Measurements from ENCODE around the gene DNM1.

Gene DNM1

DNA sequence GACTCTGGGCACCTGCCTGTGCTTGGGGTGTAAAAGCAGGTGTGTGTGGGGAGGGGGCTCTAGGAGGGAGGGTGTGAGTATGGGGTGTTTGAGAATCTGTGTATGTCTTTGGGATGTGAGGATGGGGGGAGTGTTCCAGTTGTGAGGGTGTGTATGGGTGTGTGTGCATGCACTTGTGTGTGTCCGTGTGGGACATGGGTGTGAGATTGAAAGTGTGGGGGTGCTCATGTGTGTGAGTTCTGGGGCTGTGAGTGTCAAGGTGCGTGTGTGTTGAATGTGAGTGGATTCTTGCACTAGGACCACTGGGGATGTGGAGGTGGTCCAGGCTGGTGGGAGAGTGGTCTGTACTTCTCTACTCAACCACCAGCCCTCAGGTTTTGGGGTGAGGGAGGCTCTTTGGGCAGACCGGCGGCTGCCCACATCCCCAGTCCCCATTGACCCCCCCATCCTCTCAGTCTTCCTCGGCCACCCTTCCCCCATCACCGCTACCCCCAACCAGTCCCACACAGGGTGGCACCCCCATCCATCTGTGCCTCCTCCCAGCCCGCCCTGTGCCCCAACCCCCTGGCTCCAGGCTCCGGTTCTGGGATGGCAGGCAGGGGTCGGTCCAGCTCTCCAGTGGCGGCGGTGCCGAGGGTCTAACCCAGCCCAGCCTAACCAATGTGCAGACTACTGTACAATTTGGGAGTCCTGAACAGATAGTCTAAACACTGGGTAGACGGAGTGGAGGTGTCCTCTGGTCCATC is 41.1 kb downstream of the DNM1 start:
- POLR2A ChIA-PET: no interaction called here
- CTCF ChIA-PET: no interaction called here

DNA sequence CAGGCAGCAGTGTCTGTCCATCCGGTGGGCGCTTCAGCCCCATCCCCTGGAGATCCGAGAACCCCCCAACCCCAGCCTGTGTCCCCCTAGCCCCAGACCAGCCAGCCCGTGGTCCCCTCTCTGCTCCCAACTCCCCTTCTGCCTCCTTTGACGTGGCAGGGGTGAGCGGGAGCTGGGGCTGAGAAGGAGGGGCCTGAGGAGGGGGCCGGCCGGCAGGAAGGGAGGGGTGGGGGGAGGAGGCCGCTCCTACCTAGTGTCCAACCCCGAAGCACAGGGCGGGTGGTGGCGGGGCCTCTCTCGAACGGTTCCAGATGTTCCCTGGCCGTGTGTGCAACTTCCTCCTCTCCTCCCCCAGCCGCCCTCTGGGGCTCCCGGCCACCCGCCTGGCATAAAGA is 41.7 kb downstream of the DNM1 start:
- ChIA-PET CTCF (no interaction called here), POLR2A (no interaction called here)
- TF ChIP-seq, protein P1, sequence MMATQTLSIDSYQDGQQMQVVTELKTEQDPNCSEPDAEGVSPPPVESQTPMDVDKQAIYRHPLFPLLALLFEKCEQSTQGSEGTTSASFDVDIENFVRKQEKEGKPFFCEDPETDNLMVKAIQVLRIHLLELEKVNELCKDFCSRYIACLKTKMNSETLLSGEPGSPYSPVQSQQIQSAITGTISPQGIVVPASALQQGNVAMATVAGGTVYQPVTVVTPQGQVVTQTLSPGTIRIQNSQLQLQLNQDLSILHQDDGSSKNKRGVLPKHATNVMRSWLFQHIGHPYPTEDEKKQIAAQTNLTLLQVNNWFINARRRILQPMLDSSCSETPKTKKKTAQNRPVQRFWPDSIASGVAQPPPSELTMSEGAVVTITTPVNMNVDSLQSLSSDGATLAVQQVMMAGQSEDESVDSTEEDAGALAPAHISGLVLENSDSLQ (IDR thresholded peaks at IDR 0.05): no peak
- no peak for TF ChIP-seq FOXM1 (IDR thresholded peaks at IDR 0.05; ENCODE audit: borderline replicate concordance)
- no peak for DNase-seq (ENCODE audit: extremely low spot score)

More for the DNA sequence above, 41.1 kb downstream of the DNM1 start:
- TF ChIP-seq CTBP1 (IDR thresholded peaks at IDR 0.05; ENCODE audit: borderline replicate concordance): no peak
- no peak for TF ChIP-seq L3MBTL2 (conservative IDR thresholded peaks at IDR 0.05)
- TF ChIP-seq, protein P1 (IDR thresholded peaks at IDR 0.05): no peak
- no peak for TF ChIP-seq ELF4 (IDR thresholded peaks at IDR 0.05)
- no peak for TF ChIP-seq ARNT (IDR thresholded peaks at IDR 0.05)
- TF ChIP-seq FOXM1 (IDR thresholded peaks at IDR 0.05; ENCODE audit: borderline replicate concordance): no peak
- TF ChIP-seq SP1 (IDR thresholded peaks at IDR 0.05): no peak
- TF ChIP-seq SUZ12 (IDR thresholded peaks at IDR 0.05): no peak
- TF ChIP-seq TARDBP (IDR thresholded peaks at IDR 0.05): no peak
- no peak for DNase-seq (ENCODE audit: extremely low spot score)

DNA sequence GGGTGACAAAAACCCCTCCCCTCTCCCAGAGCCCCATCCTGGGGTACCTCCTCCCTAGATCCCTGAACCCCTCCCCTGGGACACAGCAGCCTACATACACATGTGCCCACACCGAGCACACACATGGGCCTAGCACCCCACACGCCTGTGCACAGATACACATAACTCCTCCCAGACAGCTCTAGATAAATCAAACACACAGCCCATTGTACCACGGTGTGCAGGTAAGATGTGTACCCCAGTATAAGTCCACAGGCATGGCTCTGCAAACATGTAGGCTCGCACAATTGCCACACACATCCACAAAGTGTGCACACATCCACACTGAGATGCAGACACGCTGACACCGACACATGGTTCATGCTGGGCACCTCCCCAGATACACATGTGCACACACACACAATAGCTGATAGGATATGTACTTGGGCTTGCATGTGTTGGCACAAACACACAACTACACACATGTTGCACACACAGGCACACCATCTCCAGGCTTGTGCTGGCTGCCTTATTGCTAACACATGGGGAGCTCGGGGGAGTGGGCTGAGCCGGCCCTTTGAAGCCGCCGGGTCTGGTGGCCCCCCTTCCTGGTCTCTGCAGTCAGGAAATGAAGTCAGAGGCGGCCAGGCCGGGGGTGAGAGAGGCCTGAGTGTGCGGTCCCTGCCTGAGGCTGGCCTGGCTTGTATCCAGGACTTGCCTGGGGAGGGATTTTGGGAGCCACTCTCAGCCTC is 42.4 kb downstream of the DNM1 start:
- no peak for DNase-seq (ENCODE audit: extremely low spot score)
- POLR2A ChIA-PET: interaction anchor here (0.9 kb wide), 1 partner anchor 30 kb away, joined by 3 read pairs; the partner anchor contains the start of genes GOLGA2 and SWI5
- CTCF ChIA-PET: no interaction called here
- TF ChIP-seq FOXA1 (IDR thresholded peaks at IDR 0.05) (no peak), BHLHE40 (IDR thresholded peaks at IDR 0.05; ENCODE audit: borderline replicate concordance) (no peak), HDGF (IDR thresholded peaks at IDR 0.05; ENCODE audit: borderline replicate concordance) (no peak), TARDBP (IDR thresholded peaks at IDR 0.05) (no peak), SUZ12 (IDR thresholded peaks at IDR 0.05) (no peak), L3MBTL2 (conservative IDR thresholded peaks at IDR 0.05) (no peak), NFRKB (IDR thresholded peaks at IDR 0.05) (no peak), CTBP1 (IDR thresholded peaks at IDR 0.05; ENCODE audit: borderline replicate concordance) (no peak), FOXK2 (IDR thresholded peaks at IDR 0.05) (no peak), ELF4 (IDR thresholded peaks at IDR 0.05) (no peak), LEF1 (IDR thresholded peaks at IDR 0.05; ENCODE audit: borderline replicate concordance) (no peak), SP1 (IDR thresholded peaks at IDR 0.05) (no peak), ARNT (IDR thresholded peaks at IDR 0.05) (no peak), ZNF384 (IDR thresholded peaks at IDR 0.05) (no peak)
- TF ChIP-seq, protein P1 (IDR thresholded peaks at IDR 0.05): no peak

DNA sequence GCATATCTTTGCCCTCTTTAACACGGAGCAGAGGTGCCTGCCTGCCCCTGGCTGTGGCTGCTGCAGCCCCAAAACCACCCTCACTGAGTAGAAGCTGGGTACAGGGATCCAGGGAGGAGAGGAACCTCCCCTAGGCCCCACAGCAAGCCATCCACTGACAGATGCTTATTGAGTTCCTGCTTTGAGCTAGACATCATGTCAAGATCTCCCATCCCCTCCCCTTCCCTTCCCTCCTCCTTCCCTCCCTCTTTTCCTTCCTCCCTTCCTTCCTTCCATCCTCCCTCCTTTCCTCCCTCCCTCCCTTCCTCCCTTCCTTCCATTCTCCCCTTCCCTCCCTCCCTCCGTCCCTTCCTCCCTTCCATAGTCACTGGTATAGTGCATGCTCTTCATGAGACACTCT is 43.3 kb downstream of the DNM1 start:
- no peak for TF ChIP-seq ARNT (IDR thresholded peaks at IDR 0.05)
- no peak for TF ChIP-seq TARDBP (IDR thresholded peaks at IDR 0.05)
- TF ChIP-seq FOXM1 (IDR thresholded peaks at IDR 0.05; ENCODE audit: borderline replicate concordance): no peak
- no peak for TF ChIP-seq SUZ12 (IDR thresholded peaks at IDR 0.05)
- no peak for TF ChIP-seq FOXK2 (IDR thresholded peaks at IDR 0.05)
- no peak for TF ChIP-seq CTBP1 (IDR thresholded peaks at IDR 0.05; ENCODE audit: borderline replicate concordance)
- TF ChIP-seq LEF1 (IDR thresholded peaks at IDR 0.05; ENCODE audit: borderline replicate concordance): no peak
- TF ChIP-seq ELF4 (IDR thresholded peaks at IDR 0.05): no peak
- TF ChIP-seq ZNF384 (IDR thresholded peaks at IDR 0.05): no peak
- TF ChIP-seq BHLHE40 (IDR thresholded peaks at IDR 0.05; ENCODE audit: borderline replicate concordance): no peak
- no peak for TF ChIP-seq FOXA1 (IDR thresholded peaks at IDR 0.05)
- no peak for TF ChIP-seq NFRKB (IDR thresholded peaks at IDR 0.05)
- TF ChIP-seq SP1 (IDR thresholded peaks at IDR 0.05): no peak
- no peak for TF ChIP-seq HDGF (IDR thresholded peaks at IDR 0.05; ENCODE audit: borderline replicate concordance)
- POLR2A ChIA-PET: interaction anchor here (0.9 kb wide), 1 partner anchor 29 kb away, joined by 3 read pairs; the partner anchor contains the start of genes GOLGA2 and SWI5
- CTCF ChIA-PET: interaction anchor here (1.0 to 1.5 kb wide), 2 partner anchors 9 to 12 kb away, joined by 3 to 5 read pairs; no protein-coding TSS in a partner anchor
- no peak for DNase-seq (ENCODE audit: extremely low spot score)

DNA sequence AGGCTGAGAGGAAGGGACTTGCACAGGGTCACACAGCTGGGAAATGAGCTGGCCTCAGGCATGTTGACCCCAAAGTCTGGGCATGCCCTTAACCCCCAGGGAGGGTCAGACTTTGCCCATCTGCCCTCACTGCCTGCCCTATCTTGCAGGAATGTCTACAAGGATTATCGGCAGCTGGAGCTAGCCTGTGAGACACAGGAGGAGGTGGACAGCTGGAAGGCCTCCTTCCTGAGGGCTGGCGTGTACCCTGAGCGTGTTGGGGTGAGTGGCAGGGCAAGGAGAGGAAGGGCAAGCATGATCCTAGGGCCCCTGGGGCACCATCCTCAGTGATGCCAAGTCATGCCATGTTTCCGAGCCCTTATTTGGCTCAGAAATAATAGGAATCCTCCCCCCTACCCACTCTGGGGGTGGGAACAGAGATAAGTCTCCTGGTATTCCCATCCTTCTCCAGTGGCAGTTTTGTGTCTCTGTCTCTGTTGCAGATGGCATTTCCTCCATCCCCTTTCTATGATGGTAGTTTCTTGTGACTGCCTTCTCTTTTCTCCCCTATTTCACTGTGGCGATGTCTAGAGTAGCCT is 44.1 kb downstream of the DNM1 start:
- TF ChIP-seq FOXA1 (IDR thresholded peaks at IDR 0.05) (no peak), L3MBTL2 (conservative IDR thresholded peaks at IDR 0.05) (no peak), TARDBP (IDR thresholded peaks at IDR 0.05) (no peak), NFRKB (IDR thresholded peaks at IDR 0.05) (no peak), FOXK2 (IDR thresholded peaks at IDR 0.05) (no peak), FOXM1 (IDR thresholded peaks at IDR 0.05; ENCODE audit: borderline replicate concordance) (no peak), HDGF (IDR thresholded peaks at IDR 0.05; ENCODE audit: borderline replicate concordance) (no peak), BHLHE40 (IDR thresholded peaks at IDR 0.05; ENCODE audit: borderline replicate concordance) (no peak), SP1 (IDR thresholded peaks at IDR 0.05) (no peak), LEF1 (IDR thresholded peaks at IDR 0.05; ENCODE audit: borderline replicate concordance) (no peak)
- TF ChIP-seq, protein P1 (IDR thresholded peaks at IDR 0.05): no peak
- ChIA-PET CTCF (interaction anchor here (1.5 kb wide), 1 partner anchor 8 kb away, joined by 5 read pairs; no protein-coding TSS in a partner anchor), POLR2A (no interaction called here)
- DNase-seq (ENCODE audit: extremely low spot score): no peak

Data from HEK293T (cell line).